ENCODE results near the gene ZMIZ1. TPM values are rescaled to one million over a fixed set of nuclear protein-coding genes. Genes with fewer than 3 reads are reported as not detected.

The ZMIZ1 gene
- total and polyA plus RNA-seq, 2 donors (not counting 1 experiment from before 2014, with no cell fraction given): 6.3 to 30.6 TPM

DNA sequence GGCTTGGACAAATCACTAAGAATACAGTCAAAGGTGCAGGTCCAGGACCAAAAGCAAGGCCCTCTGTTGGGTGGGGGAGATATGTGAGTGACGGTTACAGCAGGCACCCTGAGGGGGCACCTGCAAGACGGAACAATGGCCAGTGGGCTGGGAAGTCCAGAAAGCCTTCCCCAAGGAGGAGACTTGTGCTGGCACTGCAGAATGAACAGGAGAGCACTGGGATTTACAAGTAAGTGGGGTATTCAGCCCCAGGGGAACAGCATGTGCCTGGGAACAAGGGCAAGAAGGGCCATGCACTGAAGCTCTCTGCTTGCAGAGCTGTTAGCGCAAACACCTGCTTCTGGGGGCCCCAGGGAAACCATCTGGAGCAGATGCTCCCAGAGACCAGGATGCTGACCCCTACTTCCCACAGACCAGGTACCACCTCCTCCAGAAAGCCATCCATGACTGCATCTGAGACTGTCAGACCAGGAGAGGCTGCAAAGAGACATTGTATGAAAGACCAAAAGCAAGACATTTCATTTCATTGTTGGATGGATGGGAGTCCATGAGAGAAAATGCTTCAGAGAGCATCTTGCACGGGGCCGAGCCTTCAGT, 24.6 kb upstream of the ZMIZ1 start:
- H3K27me3 ChIP-seq (ENCODE audit: control insufficient read depth, insufficient read depth, low read length): peaks cover 4% of the 10 kb centered on the region
- H3K27ac ChIP-seq (ENCODE audit: insufficient read depth, low read length): no peak overlapping the region
- no peaks in the 10 kb centered on the region for H3K4me1 ChIP-seq (ENCODE audit: control insufficient read depth, extremely low read depth, insufficient read depth, low read length)
- no peaks in the 10 kb centered on the region for H3K79me2 ChIP-seq (ENCODE audit: control insufficient read depth, insufficient read depth, low read length)
- H3K36me3 ChIP-seq (ENCODE audit: control insufficient read depth, insufficient read depth, low read length): no peaks in the 10 kb centered on the region
- H3K9me3 ChIP-seq (ENCODE audit: control insufficient read depth, insufficient read depth, low read depth, low read length): no peaks in the 10 kb centered on the region
- H3K9ac ChIP-seq (ENCODE audit: insufficient read depth, low read length): no peak overlapping the region
- no peak for TF ChIP-seq EZH2 (IDR thresholded peaks at IDR 0.05; ENCODE audit: low read length, missing control alignments)
- TF ChIP-seq, protein P1, sequence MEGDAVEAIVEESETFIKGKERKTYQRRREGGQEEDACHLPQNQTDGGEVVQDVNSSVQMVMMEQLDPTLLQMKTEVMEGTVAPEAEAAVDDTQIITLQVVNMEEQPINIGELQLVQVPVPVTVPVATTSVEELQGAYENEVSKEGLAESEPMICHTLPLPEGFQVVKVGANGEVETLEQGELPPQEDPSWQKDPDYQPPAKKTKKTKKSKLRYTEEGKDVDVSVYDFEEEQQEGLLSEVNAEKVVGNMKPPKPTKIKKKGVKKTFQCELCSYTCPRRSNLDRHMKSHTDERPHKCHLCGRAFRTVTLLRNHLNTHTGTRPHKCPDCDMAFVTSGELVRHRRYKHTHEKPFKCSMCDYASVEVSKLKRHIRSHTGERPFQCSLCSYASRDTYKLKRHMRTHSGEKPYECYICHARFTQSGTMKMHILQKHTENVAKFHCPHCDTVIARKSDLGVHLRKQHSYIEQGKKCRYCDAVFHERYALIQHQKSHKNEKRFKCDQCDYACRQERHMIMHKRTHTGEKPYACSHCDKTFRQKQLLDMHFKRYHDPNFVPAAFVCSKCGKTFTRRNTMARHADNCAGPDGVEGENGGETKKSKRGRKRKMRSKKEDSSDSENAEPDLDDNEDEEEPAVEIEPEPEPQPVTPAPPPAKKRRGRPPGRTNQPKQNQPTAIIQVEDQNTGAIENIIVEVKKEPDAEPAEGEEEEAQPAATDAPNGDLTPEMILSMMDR (conservative IDR thresholded peaks at IDR 0.05 in 1 of 2, IDR thresholded peaks at IDR 0.05 in 1 of 2; ENCODE audit: low read depth in 1 of 2, low read length in 2 of 2): no peak
- DNase-seq (ENCODE audit: low read depth in 2 of 2): no peak
- H2AFZ ChIP-seq (ENCODE audit: low read length): no peak overlapping the region
- no peak overlapping the region for H3K4me3 ChIP-seq (replicated peaks in 1 of 4; ENCODE audit: control extremely low read depth in 1 of 4, insufficient read depth in 1 of 4, low read depth in 3 of 4, low read length in 4 of 4)
- H3K4me2 ChIP-seq (ENCODE audit: extremely low read depth, insufficient read depth, low read length): no peak overlapping the region
- H4K20me1 ChIP-seq (ENCODE audit: control insufficient read depth, extremely low read depth, insufficient read depth, low read length): no peaks in the 10 kb centered on the region

DNA sequence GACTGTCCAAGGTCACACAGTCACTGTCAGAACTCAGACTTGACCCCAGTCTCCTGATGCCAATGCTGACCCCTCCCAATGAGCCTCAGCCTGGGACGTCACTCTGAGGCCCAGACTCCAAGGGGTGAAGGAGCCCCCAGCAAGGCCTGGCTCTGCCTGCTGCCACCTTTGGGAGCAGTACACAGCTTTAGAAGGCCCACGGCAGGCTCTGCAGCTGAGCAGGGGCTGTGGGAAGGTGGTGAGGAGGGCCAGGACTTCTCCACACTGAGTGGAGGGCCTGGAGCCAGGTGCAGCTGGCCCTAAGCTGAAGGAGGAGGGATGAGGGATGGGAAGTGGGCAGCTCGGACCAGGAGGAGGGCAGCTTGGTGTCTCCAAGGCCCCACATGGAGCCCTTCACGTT, 23.9 kb upstream of the ZMIZ1 start:
- H3K9ac ChIP-seq (ENCODE audit: insufficient read depth, low read length): no peak overlapping the region
- H3K27ac ChIP-seq (ENCODE audit: insufficient read depth, low read length): no peak overlapping the region
- H3K4me2 ChIP-seq (ENCODE audit: extremely low read depth, insufficient read depth, low read length): no peak overlapping the region
- no peak overlapping the region for H2AFZ ChIP-seq (ENCODE audit: low read length)
- no peak overlapping the region for H3K4me3 ChIP-seq (replicated peaks in 1 of 4; ENCODE audit: control extremely low read depth in 1 of 4, insufficient read depth in 1 of 4, low read depth in 3 of 4, low read length in 4 of 4)
- H3K79me2 ChIP-seq (ENCODE audit: control insufficient read depth, insufficient read depth, low read length): no peaks in the 10 kb centered on the region
- no peak for DNase-seq (ENCODE audit: low read depth in 2 of 2)
- no peaks in the 10 kb centered on the region for H3K36me3 ChIP-seq (ENCODE audit: control insufficient read depth, insufficient read depth, low read length)
- no peaks in the 10 kb centered on the region for H4K20me1 ChIP-seq (ENCODE audit: control insufficient read depth, extremely low read depth, insufficient read depth, low read length)
- TF ChIP-seq, protein P1 (conservative IDR thresholded peaks at IDR 0.05 in 1 of 2, IDR thresholded peaks at IDR 0.05 in 1 of 2; ENCODE audit: low read depth in 1 of 2, low read length in 2 of 2): no peak
- TF ChIP-seq EZH2 (IDR thresholded peaks at IDR 0.05; ENCODE audit: low read length, missing control alignments): no peak
- no peaks in the 10 kb centered on the region for H3K4me1 ChIP-seq (ENCODE audit: control insufficient read depth, extremely low read depth, insufficient read depth, low read length)
- H3K27me3 ChIP-seq (ENCODE audit: control insufficient read depth, insufficient read depth, low read length): peaks cover 4% of the 10 kb centered on the region
- H3K9me3 ChIP-seq (ENCODE audit: control insufficient read depth, insufficient read depth, low read depth, low read length): no peaks in the 10 kb centered on the region

DNA sequence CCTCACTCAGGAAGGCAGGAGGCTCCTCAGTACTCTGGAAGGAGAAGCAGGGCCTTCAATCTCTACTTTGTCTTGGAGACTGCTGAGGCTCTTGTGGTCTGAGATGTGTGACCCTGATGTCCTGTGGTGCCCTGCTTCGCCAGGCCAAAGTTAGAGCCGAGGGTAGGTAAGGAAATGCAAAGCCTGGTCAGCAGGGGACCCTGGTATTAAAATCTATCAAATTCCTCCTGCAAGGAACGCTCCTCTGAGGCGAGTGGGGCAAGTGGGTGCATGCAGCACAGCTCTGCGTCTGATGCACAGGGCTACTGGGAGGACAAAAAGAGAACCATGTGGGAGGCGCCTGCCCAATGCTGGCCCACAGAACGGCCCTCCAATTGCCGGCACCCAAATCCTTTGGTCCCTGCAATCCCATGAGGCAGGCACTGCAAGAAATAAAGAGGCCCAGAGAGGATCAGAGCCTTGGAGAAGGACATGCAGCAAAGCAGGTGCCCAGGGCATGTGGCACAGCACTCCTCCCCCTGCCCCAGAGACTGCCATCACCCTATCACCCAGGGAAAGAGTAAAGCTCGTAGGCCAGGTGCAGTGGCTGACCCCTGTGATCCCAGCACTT, 23.1 kb upstream of the ZMIZ1 start:
- DNase-seq (ENCODE audit: low read depth in 2 of 2): no peak
- Histone ChIP-seq H4K20me1 (ENCODE audit: control insufficient read depth, extremely low read depth, insufficient read depth, low read length) (no peaks in the 10 kb centered on the region), H3K27ac (ENCODE audit: insufficient read depth, low read length) (no peak overlapping the region), H3K27me3 (ENCODE audit: control insufficient read depth, insufficient read depth, low read length) (peaks cover 4% of the 10 kb centered on the region), H3K4me2 (ENCODE audit: extremely low read depth, insufficient read depth, low read length) (no peak overlapping the region), H3K4me3 (replicated peaks in 1 of 4; ENCODE audit: control extremely low read depth in 1 of 4, insufficient read depth in 1 of 4, low read depth in 3 of 4, low read length in 4 of 4) (no peak overlapping the region), H3K4me1 (ENCODE audit: control insufficient read depth, extremely low read depth, insufficient read depth, low read length) (no peaks in the 10 kb centered on the region), H3K9ac (ENCODE audit: insufficient read depth, low read length) (no peak overlapping the region), H2AFZ (ENCODE audit: low read length) (no peak overlapping the region), H3K9me3 (ENCODE audit: control insufficient read depth, insufficient read depth, low read depth, low read length) (no peaks in the 10 kb centered on the region), H3K36me3 (ENCODE audit: control insufficient read depth, insufficient read depth, low read length) (no peaks in the 10 kb centered on the region), H3K79me2 (ENCODE audit: control insufficient read depth, insufficient read depth, low read length) (no peaks in the 10 kb centered on the region)
- TF ChIP-seq EZH2 (IDR thresholded peaks at IDR 0.05; ENCODE audit: low read length, missing control alignments): no peak
- TF ChIP-seq, protein P1 (conservative IDR thresholded peaks at IDR 0.05 in 1 of 2, IDR thresholded peaks at IDR 0.05 in 1 of 2; ENCODE audit: low read depth in 1 of 2, low read length in 2 of 2): no peak

Data from fibroblast of lung (primary cell).